Jurkat, Clone E6-1 (cell line): ENCODE data around the gene TUBA1A. TPM values are rescaled to one million over a fixed set of nuclear protein-coding genes. Genes with fewer than 3 reads are reported as not detected.
A peak's percentile ranks its signal among the peaks of the same experiment; 100 is the strongest.
"Not testable (repeated sequence)": the region's sequence is repeated elsewhere in the genome, so short reads cannot be mapped to it uniquely, and the experiment has no call there.

Source experiments
- DNase-seq: peaks from one replicate; pipeline ENCODE4 v3.0.0-alpha.2; 2011; ENCODE audit warnings: low read depth, low spot score
- H3K4me3 ChIP-seq: 2 replicates; pipeline ENCODE4 v1.5.1; 2011; ENCODE audit warnings: mild to moderate bottlenecking, low read length, control low read depth, moderate library complexity
- polyA plus RNA-seq: library from polyadenylated mRNA; unstranded; fragments of >200 nt; gene quantifications from one replicate; pipeline ENCODE4 v1.2.1, GENCODE V29; 2012; ENCODE audit warnings: missing spikeins; ENCODE audit not compliant: insufficient read length, insufficient read depth

The TUBA1A gene
- polyA plus RNA-seq, result 179 TPM

GRCh38 chr12:49188916-49189367 lies at the start of gene TUBA1A:
TUBA1A (minus strand) TSS chr12:49189080; CDS start chr12:49188979, 101 bp downstream.
- peak within 1 kb of the TSS; percentile 85 for H3K4me3 ChIP-seq
- peak; percentile 99 for DNase-seq

GRCh38 chr12:49236423-49236822 lies 47.5 kb upstream of the TUBA1A start:
- no peak overlapping the region for H3K4me3 ChIP-seq
- DNase-seq, result no peak

GRCh38 chr12:49233842-49234526 lies 45.1 kb upstream of the TUBA1A start:
- DNase-seq, result no peak
- H3K4me3 ChIP-seq, result no peak overlapping the region

- no peak for DNase-seq
- H3K4me3 ChIP-seq, result no peak overlapping the region
Observed at GRCh38 chr12:49232940-49233841, 44.3 kb upstream of the TUBA1A start.

- no peak overlapping the region for H3K4me3 ChIP-seq
- DNase-seq, result no peak
Observed at GRCh38 chr12:49231878-49232655, 43.2 kb upstream of the TUBA1A start.

- no peak for DNase-seq
- H3K4me3 ChIP-seq, result no peak overlapping the region
Observed at GRCh38 chr12:49230805-49231194, 41.9 kb upstream of the TUBA1A start.

- no peak for DNase-seq
Observed at GRCh38 chr12:49230176-49230804, 41.4 kb upstream of the TUBA1A start.

GRCh38 chr12:49228653-49229052 lies 39.8 kb upstream of the TUBA1A start:
- no peak overlapping the region for H3K4me3 ChIP-seq
- DNase-seq, result no peak

More at GRCh38 chr12:49230176-49230804, 41.4 kb upstream of the TUBA1A start:
- no peak overlapping the region for H3K4me3 ChIP-seq

- no peak overlapping the region for H3K4me3 ChIP-seq
- no peak for DNase-seq
Observed at GRCh38 chr12:49227713-49228112, 38.8 kb upstream of the TUBA1A start.

GRCh38 chr12:49225576-49226166 lies 36.8 kb upstream of the TUBA1A start:
- DNase-seq, result no peak

GRCh38 chr12:49223590-49224369 lies 34.9 kb upstream of the TUBA1A start:
- no peak for DNase-seq
- H3K4me3 ChIP-seq, result no peak overlapping the region

More at GRCh38 chr12:49225576-49226166, 36.8 kb upstream of the TUBA1A start:
- H3K4me3 ChIP-seq, result no peak overlapping the region

- no peak overlapping the region for H3K4me3 ChIP-seq
- DNase-seq, result no peak
Observed at GRCh38 chr12:49223122-49223521, 34.2 kb upstream of the TUBA1A start.

GRCh38 chr12:49220972-49221371 lies 32.1 kb upstream of the TUBA1A start:
- no peak overlapping the region for H3K4me3 ChIP-seq
- no peak for DNase-seq

- no peak for DNase-seq
- H3K4me3 ChIP-seq, result no peak overlapping the region
Observed at GRCh38 chr12:49219417-49220026, 30.6 kb upstream of the TUBA1A start.

- DNase-seq, result no peak
- H3K4me3 ChIP-seq, result no peak overlapping the region
Observed at GRCh38 chr12:49212572-49212971, 23.7 kb upstream of the TUBA1A start.

GRCh38 chr12:49210703-49211102 lies 21.8 kb upstream of the TUBA1A start:
- not testable (repeated sequence) for DNase-seq, H3K4me3 ChIP-seq

- no peak overlapping the region for H3K4me3 ChIP-seq
- no peak for DNase-seq
Observed at GRCh38 chr12:49208676-49209075, 19.8 kb upstream of the TUBA1A start.
